ENCODE results near the gene SI.
"Not testable (repeated sequence)": the region's sequence is repeated elsewhere in the genome, so short reads cannot be mapped to it uniquely, and the experiment has no call there.

Gene SI

DNA sequence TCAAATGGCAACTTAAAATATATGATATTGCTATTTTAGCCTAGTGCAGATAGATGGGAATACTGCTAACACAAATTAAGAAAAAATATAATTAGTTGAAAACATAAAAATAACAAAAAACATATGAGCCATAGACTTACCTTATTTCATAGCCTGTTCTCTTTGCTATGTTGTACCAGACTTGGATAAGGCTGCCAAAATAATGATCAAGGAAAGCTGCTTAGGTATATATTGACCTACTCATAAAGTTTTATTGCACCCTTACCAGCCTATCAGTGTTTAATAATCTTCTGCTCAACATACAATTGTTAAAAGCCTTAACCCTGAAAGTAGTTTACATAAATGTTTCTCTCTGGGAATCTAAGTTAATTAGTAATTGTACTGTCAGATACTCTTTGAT, at the start of gene SI:
TSS of gene SI (minus strand) at position 204 of the 400 bp plus-strand sequence. CDS start 2,484 bp downstream, outside the sequence.
- DNase-seq, result no peak

GRCh38 chr3:165125836-165126235, 47.5 kb upstream of the SI start:
- no peak for DNase-seq

- no peak for DNase-seq
Observed at GRCh38 chr3:165111401-165111800, 33.1 kb upstream of the SI start.

DNA sequence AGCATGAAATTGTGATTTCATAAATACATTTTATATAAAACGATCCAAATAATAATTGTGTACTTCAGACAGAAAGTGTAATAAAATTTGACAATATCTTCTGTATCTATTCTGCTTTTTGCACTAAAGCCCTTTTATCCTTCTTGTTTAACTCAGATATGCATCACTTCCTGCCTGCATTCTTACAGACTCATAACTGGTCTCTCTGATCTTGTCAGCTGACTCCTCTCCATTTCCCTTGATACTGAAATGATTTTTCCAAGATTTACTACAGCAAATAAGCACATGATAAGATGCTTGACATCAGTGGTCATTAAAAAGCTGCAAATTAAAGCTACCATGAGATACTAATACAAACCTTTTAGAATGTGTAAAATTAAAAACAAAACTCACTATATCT, 25.3 kb upstream of the SI start:
- no peak for DNase-seq

DNA sequence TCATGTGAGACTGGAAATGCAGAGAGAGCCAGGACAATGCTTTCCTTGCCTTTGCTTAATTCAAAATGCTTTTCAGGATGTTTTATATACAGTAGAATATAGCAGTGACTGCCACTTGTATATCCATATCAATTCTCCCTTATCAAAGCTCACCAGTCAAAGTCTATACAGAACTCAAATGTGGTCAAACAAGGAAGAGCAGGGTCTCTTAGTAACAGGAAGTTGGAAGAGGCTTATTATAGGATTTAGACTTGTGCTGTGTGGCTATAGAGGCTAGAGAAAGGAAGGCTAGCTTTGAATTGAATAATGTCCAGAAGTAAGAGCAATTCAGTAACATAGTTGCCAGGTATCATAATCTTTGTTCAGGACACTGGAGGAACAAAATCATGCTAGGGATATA, 4.4 kb upstream of the SI start:
- DNase-seq, result no peak

DNA sequence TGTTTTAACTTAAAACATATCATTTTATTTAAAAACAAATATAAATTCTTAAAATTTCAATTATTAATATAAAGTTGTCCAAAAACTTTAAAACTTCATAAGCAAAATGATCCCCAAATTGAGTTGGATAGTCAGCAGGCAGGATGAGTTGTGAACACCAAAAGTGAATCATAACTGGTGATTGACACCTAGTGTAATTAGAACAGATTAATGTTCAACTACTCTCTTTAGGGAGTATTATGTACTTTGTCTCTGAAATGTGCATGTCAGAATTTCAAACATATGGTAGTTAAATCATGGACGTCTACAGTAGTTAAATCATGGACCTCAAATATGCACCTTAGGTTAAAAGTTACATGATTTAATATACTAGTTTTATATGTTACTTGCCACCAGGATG, 2.9 kb upstream of the SI start:
- DNase-seq, result no peak

DNA sequence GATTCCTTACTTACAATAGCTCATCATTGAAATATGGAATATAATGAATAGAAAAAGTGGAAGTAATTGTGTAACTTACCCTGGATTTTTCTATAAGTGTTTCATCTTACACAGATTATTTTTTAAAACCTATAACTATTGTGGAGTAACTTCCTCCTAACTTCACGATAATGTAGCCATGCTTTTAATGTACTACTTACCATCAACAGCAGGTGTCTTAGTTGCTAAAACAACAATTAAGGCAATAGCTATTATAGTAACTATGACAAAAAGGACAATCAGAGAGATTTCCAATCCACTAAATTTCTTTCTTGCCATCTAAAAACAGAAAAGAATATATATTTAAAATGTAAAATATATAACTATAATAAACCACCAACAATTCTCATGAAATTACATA, 2.6 kb downstream of the SI start:
- DNase-seq, result no peak

GRCh38 chr3:165070682-165071081, 7.6 kb downstream of the SI start:
- DNase-seq, result no peak

- no peak for DNase-seq
Observed at GRCh38 chr3:165056510-165056909, 21.8 kb downstream of the SI start.

- DNase-seq, result no peak
Observed at GRCh38 chr3:165040186-165040585, 38.1 kb downstream of the SI start.

DNA sequence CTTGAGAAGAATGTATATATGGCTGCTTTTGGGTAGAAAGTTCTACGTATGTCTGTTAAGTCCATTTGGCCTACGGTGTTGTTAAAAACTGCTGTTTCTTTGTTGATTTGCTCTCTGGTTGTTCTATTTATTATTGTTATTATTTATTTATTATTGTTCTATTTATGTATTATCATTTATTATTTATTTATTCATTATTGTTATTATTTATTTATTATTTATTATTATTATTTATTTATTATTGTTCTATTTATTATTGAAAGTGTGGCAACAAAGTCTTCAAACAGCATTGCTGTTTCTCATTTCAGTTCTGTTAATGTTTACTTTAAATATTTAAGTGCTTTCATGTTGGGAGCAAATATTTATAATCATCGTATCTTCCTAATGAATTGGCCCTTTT, 66.7 kb downstream of the SI start:
- no peak for DNase-seq

GRCh38 chr3:164984947-164985346, 93.3 kb downstream of the SI start:
- DNase-seq, result no peak

GRCh38 chr3:164962610-164963009, 115.7 kb downstream of the SI start:
- no peak for DNase-seq

GRCh38 chr3:164952966-164953365, 125.3 kb downstream of the SI start:
- no peak for DNase-seq

DNA sequence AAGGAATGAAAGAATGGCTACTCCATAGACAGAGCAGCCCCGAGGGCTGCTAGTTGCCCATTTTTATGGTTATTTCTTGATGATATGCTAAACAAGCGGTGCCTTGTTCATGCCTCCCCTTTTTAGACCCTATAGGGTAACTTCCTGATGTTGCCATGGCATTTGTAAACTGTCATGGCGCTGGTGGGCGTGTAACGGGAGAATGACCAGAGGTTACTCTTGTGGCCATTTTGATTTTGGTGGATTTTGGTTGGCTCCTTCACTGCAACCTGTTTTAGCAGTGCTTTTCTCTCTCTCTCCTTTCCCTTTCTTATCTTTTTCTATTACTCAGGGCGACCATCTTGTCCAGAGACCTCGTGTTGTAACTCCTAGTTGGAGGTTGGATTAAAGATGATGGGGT, 126.9 kb downstream of the SI start:
- not testable (repeated sequence) for DNase-seq

DNA sequence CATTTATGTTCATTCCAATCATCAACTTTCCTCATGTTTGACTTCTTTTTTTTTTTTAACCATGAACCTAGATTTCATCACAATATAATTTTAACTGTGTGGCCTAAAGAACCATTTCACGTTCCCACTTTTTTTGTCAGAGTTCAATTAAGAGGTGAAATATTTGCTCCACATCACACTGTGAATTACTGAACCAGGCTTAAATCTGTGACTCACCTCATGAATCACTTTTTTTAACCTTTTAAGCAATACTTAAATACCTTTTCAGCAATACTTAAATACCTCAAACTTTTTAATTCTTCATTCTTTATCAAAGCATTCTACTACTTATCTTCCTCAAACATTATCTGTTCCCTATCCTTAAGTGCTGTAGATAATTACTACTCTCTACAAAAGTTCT, 137.6 kb downstream of the SI start:
- no peak for DNase-seq

DNA sequence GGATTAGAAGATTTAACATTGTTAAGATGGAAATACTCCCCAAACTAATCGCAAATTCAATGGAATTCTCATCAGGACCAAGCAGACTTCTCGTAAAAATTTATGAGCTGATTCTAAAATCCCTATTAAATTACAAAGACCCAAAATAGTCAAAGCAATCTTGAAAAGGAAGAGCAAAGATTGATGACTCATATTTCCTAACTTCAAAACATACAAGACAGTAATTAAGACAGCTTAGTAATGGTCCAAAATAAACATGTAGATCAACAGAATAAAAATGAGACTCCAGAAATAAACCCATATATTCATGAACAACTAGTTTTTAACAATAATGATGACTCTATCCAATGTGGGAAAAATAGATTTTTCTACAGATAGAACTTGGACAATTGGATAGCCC, 148.7 kb downstream of the SI start:
- no peak for DNase-seq

All from fibroblast of skin of right biceps (primary cell).